ENCODE measurements around the gene MYLK4.
A peak's percentile ranks its signal among the peaks of the same experiment; 100 is the strongest.

DNA sequence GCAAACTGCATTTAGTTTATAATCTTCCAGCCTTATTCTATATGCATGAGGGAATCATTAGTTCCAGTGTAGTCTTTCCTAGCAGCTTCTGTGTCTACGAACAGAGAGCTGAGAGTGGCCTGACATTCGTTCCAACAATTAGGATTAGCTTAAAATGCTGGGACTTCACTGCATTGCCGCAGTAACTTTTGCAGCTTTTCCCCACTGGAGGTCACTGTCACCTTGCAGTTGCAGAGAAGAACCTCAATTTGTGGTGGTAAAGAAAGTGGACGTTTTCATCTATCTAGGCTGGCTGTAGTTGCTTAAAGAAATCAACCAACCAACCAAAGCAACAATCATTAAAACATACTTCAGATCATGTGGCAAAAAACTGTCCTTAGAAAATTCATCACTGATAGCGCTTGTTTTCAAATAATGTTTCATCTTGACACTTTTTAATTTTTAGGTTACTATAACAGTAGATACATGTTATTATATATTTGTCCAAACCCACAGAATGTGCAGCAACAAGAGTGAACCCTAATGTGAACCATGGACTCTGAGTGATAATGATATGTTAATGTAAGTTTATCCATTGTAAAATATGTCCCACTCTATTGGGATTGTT is 12.2 kb downstream of the MYLK4 start:
- TF ChIP-seq, protein P1, sequence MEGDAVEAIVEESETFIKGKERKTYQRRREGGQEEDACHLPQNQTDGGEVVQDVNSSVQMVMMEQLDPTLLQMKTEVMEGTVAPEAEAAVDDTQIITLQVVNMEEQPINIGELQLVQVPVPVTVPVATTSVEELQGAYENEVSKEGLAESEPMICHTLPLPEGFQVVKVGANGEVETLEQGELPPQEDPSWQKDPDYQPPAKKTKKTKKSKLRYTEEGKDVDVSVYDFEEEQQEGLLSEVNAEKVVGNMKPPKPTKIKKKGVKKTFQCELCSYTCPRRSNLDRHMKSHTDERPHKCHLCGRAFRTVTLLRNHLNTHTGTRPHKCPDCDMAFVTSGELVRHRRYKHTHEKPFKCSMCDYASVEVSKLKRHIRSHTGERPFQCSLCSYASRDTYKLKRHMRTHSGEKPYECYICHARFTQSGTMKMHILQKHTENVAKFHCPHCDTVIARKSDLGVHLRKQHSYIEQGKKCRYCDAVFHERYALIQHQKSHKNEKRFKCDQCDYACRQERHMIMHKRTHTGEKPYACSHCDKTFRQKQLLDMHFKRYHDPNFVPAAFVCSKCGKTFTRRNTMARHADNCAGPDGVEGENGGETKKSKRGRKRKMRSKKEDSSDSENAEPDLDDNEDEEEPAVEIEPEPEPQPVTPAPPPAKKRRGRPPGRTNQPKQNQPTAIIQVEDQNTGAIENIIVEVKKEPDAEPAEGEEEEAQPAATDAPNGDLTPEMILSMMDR (IDR thresholded peaks at IDR 0.05), result peak; percentile 46 to 65 (median 52)
- TF ChIP-seq POLR2A (IDR thresholded peaks at IDR 0.05), result no peak
- TF ChIP-seq EP300 (IDR thresholded peaks at IDR 0.05), result no peak
